Panc1 (cell line): ENCODE measurements around the gene EDEM3. TPM values are rescaled to one million over a fixed set of nuclear protein-coding genes. Genes with fewer than 3 reads are reported as not detected.

Experiments used
- ATAC-seq: fragments of 200-7000 bp; cut with Tn5 transposase; 2 replicates; pipeline ENCODE4 v1.9.1; 2020; ENCODE audit warnings: mild to moderate bottlenecking, moderate library complexity
- BruUV-seq: library from RNA; stranded (reverse); fragments of 400-500 nt; replicated peaks from 2 replicates; lab custom pipeline; 2021; lab: Mats Ljungman, UMichigan
- CTCF ChIA-PET: fragments of 300-600 bp; sonication (Branson Sonifier 250); formaldehyde crosslinking; loops from one replicate; lab custom pipeline; 2022; ENCODE audit warnings: antibody characterized with exemption; lab: Charles Lee
- POLR2A ChIA-PET: fragments of 300-600 bp; sonication (Branson Sonifier 250); formaldehyde crosslinking; loops from one replicate; lab custom pipeline; 2022; ENCODE audit warnings: antibody characterized with exemption; lab: Charles Lee
- DNase-seq: peaks from one replicate; pipeline ENCODE4 v3.0.0-alpha.2; 2010; ENCODE audit warnings: low read depth, low spot score
- H3K27ac ChIP-seq: 2 replicates; pipeline ENCODE4 v1.5.1; 2011; ENCODE audit warnings: mild to moderate bottlenecking, low read length, inconsistent platforms
- H3K27me3 ChIP-seq: fragments of 200-500 bp; sonication (Bioruptor generic); 2 replicates; pipeline ENCODE4 v1.6.0; 2014; ENCODE audit warnings: low read length, inconsistent platforms; ENCODE audit not compliant: control insufficient read depth, insufficient read depth
- H3K36me3 ChIP-seq: fragments of 200-500 bp; sonication (Bioruptor generic); 2 replicates; pipeline ENCODE4 v1.5.1; 2014; ENCODE audit warnings: inconsistent platforms, mild to moderate bottlenecking, low read length, moderate library complexity; ENCODE audit not compliant: control insufficient read depth, insufficient read depth
- H3K4me1 ChIP-seq: 2 replicates; pipeline ENCODE4 v1.5.1; 2011; ENCODE audit warnings: inconsistent platforms, mild to moderate bottlenecking, low read length, moderate library complexity; ENCODE audit not compliant: control insufficient read depth, insufficient read depth
- H3K4me3 ChIP-seq, 2 experiments: 2 replicates each; pipeline ENCODE4 v1.5.1; 2011 to 2012; ENCODE audit warnings: low read depth in 2 of 2, low read length in 2 of 2, mild to moderate bottlenecking in 2 of 2, inconsistent platforms in 1 of 2, moderate library complexity in 1 of 2
- H3K9me3 ChIP-seq: fragments of 200-500 bp; sonication (Bioruptor generic); 2 replicates; pipeline ENCODE4 v1.5.1; 2014; ENCODE audit warnings: low read depth, mild to moderate bottlenecking, inconsistent platforms, low read length, moderate library complexity; ENCODE audit not compliant: control insufficient read depth, insufficient read depth
- POLR2AphosphoS5 ChIP-seq: IDR thresholded peaks from 2 replicates; pipeline ENCODE4 v1.6.1; 2012; ENCODE audit warnings: mild to moderate bottlenecking, low read depth, low read length, moderate library complexity
- REST ChIP-seq, 2 experiments: IDR thresholded peaks; 2 replicates each; pipeline ENCODE4 v1.6.1; 2011 to 2012; ENCODE audit warnings: low read depth in 2 of 2, control low read depth in 1 of 2, low read length in 1 of 2, mild to moderate bottlenecking in 1 of 2, moderate library complexity in 1 of 2; ENCODE audit not compliant: insufficient read depth in 1 of 2
- SIN3A ChIP-seq: IDR thresholded peaks from 2 replicates; pipeline ENCODE4 v1.6.1; 2012; ENCODE audit warnings: low read depth, mild to moderate bottlenecking, low read length, moderate library complexity, borderline replicate concordance; ENCODE audit not compliant: insufficient read depth
- TCF7L2 ChIP-seq: IDR thresholded peaks from 2 replicates; pipeline ENCODE4 v1.6.1; 2011; ENCODE audit warnings: mild to moderate bottlenecking, low read depth, low read length, inconsistent platforms
- in situ Hi-C: cut with HindIII; loops from 2 replicates; pipeline ENCODE4 v1.10.0; 2016; ENCODE audit warnings: low sequenced_read_pairs, low pct_unique_long_range_greater_than_20kb
- intact Hi-C: fragments of 100-400 bp; cut with micrococcal nuclease; formaldehyde crosslinking; loops from one replicate; pipeline ENCODE4 v1.10.0; 2022; ENCODE audit not compliant: unreplicated experiment
- total RNA-seq: library from RNA; stranded (reverse); gene quantifications from one replicate; pipeline ENCODE4 v1.2.1, GENCODE V29; 2021; ENCODE audit not compliant: unreplicated experiment
- TF ChIP-seq, protein P1 (sequence below): fragments of 450-650 bp; IDR thresholded peaks from 2 replicates; pipeline ENCODE4 v1.5.1; 2017; ENCODE audit warnings: mild to moderate bottlenecking

EDEM3 gene
- total RNA-seq, 1 experiment from 2014 or later, result 17.4 TPM

DNA sequence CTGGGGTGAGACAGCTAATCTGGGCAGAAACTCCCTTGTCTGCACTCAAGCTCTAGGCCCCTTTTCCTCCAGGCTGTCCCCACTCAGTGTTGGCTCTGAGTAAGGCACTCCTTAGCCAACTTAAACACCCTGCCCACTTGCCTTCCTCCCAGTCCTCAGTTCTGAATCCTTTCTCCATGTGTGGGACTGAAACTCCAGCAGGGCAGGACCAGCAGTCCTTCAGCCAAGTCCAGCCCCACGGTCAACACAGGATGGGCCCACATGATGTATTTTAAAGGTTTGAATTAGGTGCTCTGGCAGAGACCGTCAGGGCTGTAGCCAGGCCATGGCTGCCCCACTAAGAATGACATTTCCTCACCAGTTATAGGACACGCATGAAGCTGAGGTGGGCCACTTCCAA lies 107.8 kb downstream of the EDEM3 start:
- Histone ChIP-seq H3K36me3 (no peaks in the 10 kb centered on the region), H3K9me3 (no peaks in the 10 kb centered on the region), H3K4me1 (no peaks in the 10 kb centered on the region), H3K27me3 (no peaks in the 10 kb centered on the region), H3K27ac (no peak overlapping the region), H3K4me3 (no peak overlapping the region)
- ATAC-seq (no peak), DNase-seq (no peak)
- BruUV-seq, result no TSS peak
- ChIA-PET CTCF (no interaction called here), POLR2A (no interaction called here)
- in situ Hi-C loops, result no loop called here
- intact Hi-C loops, result no loop called here
- TF ChIP-seq TCF7L2 (no peak), REST (IDR thresholded peaks at IDR 0.05; ENCODE audit: insufficient read depth in 1 of 2, low read depth in 2 of 2, low read length in 1 of 2) (no peak), SIN3A (no peak), POLR2AphosphoS5 (no peak)
- TF ChIP-seq, protein P1, sequence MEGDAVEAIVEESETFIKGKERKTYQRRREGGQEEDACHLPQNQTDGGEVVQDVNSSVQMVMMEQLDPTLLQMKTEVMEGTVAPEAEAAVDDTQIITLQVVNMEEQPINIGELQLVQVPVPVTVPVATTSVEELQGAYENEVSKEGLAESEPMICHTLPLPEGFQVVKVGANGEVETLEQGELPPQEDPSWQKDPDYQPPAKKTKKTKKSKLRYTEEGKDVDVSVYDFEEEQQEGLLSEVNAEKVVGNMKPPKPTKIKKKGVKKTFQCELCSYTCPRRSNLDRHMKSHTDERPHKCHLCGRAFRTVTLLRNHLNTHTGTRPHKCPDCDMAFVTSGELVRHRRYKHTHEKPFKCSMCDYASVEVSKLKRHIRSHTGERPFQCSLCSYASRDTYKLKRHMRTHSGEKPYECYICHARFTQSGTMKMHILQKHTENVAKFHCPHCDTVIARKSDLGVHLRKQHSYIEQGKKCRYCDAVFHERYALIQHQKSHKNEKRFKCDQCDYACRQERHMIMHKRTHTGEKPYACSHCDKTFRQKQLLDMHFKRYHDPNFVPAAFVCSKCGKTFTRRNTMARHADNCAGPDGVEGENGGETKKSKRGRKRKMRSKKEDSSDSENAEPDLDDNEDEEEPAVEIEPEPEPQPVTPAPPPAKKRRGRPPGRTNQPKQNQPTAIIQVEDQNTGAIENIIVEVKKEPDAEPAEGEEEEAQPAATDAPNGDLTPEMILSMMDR, result no peak

GRCh38 chr1:184646178-184646701 lies 108.4 kb downstream of the EDEM3 start:
- in situ Hi-C loops (no loop called here), intact Hi-C loops (no loop called here)
- ATAC-seq (no peak), DNase-seq (no peak)
- no peaks in the 10 kb centered on the region for H3K27me3 ChIP-seq
- H3K4me1 ChIP-seq, result no peaks in the 10 kb centered on the region
- TF ChIP-seq POLR2AphosphoS5, result no peak
- TF ChIP-seq, protein P1, result no peak
- TF ChIP-seq REST (IDR thresholded peaks at IDR 0.05; ENCODE audit: insufficient read depth in 1 of 2, low read depth in 2 of 2, low read length in 1 of 2), result no peak
- TF ChIP-seq SIN3A, result no peak
- no peak for TF ChIP-seq TCF7L2
- no peaks in the 10 kb centered on the region for H3K9me3 ChIP-seq
- H3K4me3 ChIP-seq, result no peak overlapping the region
- no TSS peak for BruUV-seq
- POLR2A ChIA-PET, result no interaction called here
- no peaks in the 10 kb centered on the region for H3K36me3 ChIP-seq
- H3K27ac ChIP-seq, result no peak overlapping the region
- CTCF ChIA-PET, result no interaction called here
